ENCODE measurements around the gene IQSEC3.

DNA sequence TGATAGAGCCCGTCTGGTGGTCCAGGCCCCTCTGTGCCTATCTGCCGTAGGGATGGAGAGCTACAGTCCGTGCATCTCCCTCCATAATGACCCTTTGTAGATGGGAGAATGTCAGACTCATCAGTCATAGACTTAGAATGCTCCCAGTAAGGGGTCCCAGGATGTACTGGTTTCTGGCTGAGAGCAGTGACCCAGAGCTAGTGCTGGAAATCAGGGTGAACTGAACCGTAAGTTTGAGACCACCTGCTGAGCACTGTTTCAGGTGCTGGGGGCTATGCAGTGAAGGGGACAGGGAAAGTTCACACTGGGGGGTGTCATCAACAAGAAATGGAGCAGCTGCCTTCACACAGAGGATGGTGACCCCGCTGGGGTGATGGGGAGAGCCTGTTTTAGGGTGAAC is 113.3 kb downstream of the IQSEC3 start:
- TF ChIP-seq, protein P1, sequence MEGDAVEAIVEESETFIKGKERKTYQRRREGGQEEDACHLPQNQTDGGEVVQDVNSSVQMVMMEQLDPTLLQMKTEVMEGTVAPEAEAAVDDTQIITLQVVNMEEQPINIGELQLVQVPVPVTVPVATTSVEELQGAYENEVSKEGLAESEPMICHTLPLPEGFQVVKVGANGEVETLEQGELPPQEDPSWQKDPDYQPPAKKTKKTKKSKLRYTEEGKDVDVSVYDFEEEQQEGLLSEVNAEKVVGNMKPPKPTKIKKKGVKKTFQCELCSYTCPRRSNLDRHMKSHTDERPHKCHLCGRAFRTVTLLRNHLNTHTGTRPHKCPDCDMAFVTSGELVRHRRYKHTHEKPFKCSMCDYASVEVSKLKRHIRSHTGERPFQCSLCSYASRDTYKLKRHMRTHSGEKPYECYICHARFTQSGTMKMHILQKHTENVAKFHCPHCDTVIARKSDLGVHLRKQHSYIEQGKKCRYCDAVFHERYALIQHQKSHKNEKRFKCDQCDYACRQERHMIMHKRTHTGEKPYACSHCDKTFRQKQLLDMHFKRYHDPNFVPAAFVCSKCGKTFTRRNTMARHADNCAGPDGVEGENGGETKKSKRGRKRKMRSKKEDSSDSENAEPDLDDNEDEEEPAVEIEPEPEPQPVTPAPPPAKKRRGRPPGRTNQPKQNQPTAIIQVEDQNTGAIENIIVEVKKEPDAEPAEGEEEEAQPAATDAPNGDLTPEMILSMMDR (IDR thresholded peaks at IDR 0.05 in 4 of 5, conservative IDR thresholded peaks at IDR 0.05 in 1 of 5): no peak
- no peak for TF ChIP-seq POLR2A (IDR thresholded peaks at IDR 0.05)
